ENCODE data around the gene THADA. TPM values are rescaled to one million over a fixed set of nuclear protein-coding genes. Genes with fewer than 3 reads are reported as not detected.
"Not testable (repeated sequence)": the region's sequence is repeated elsewhere in the genome, so short reads cannot be mapped to it uniquely, and the experiment has no call there.

The THADA gene
- total RNA-seq, 1 donor from 2014 or later = 32.9 TPM

- peaks cover 21% of the 10 kb centered on the region for H3K4me1 ChIP-seq
- intact Hi-C loops (cut with DNase I) = no loop called here
- no peak overlapping the region for H3K4me3 ChIP-seq
- no peaks in the 10 kb centered on the region for H3K9me3 ChIP-seq
- no peaks in the 10 kb centered on the region for H3K36me3 ChIP-seq
- TF ChIP-seq CTCF (IDR thresholded peaks at IDR 0.05) = no peak
- DNase-seq (no peak), ATAC-seq (no peak)
- H3K27me3 ChIP-seq = no peaks in the 10 kb centered on the region
- H3K27ac ChIP-seq = peak overlapping the region; percentile 78
These were observed 402.2 kb downstream of the THADA start for GRCh38 chr2:43193652-43194120.

- DNase-seq = no peak
- intact Hi-C loops (cut with DNase I) = no loop called here
These were observed 402.8 kb downstream of the THADA start for GRCh38 chr2:43192744-43193651.

GRCh38 chr2:43191947-43192516, 403.8 kb downstream of the THADA start:
- ATAC-seq (no peak), DNase-seq (no peak)
- Histone ChIP-seq H3K9me3 (no peaks in the 10 kb centered on the region), H3K27ac (no peak overlapping the region), H3K4me3 (no peak overlapping the region), H3K4me1 (peaks cover 24% of the 10 kb centered on the region), H3K36me3 (no peaks in the 10 kb centered on the region), H3K27me3 (no peaks in the 10 kb centered on the region)
- TF ChIP-seq CTCF (IDR thresholded peaks at IDR 0.05) = no peak
- intact Hi-C loops (cut with DNase I) = no loop called here

More at GRCh38 chr2:43192744-43193651, 402.8 kb downstream of the THADA start:
- no peaks in the 10 kb centered on the region for H3K9me3 ChIP-seq
- peaks cover 21% of the 10 kb centered on the region for H3K4me1 ChIP-seq
- H3K27me3 ChIP-seq = no peaks in the 10 kb centered on the region
- H3K4me3 ChIP-seq = no peak overlapping the region
- H3K36me3 ChIP-seq = no peaks in the 10 kb centered on the region
- H3K27ac ChIP-seq = peak overlapping the region; percentile 78
- ATAC-seq = no peak
- TF ChIP-seq CTCF (IDR thresholded peaks at IDR 0.05) = no peak

GRCh38 chr2:43190311-43191052, 405.4 kb downstream of the THADA start:
- H3K27ac ChIP-seq = no peak overlapping the region
- no peaks in the 10 kb centered on the region for H3K36me3 ChIP-seq
- H3K27me3 ChIP-seq = no peaks in the 10 kb centered on the region
- H3K4me3 ChIP-seq = no peak overlapping the region
- H3K4me1 ChIP-seq = peaks cover 26% of the 10 kb centered on the region
- ATAC-seq = no peak
- no peaks in the 10 kb centered on the region for H3K9me3 ChIP-seq
- no peak for TF ChIP-seq CTCF (IDR thresholded peaks at IDR 0.05)
- intact Hi-C loops (cut with DNase I) = no loop called here
- no peak for DNase-seq

- H3K4me1 ChIP-seq = peaks cover 21% of the 10 kb centered on the region
- DNase-seq = not testable (repeated sequence)
These were observed 406.0 kb downstream of the THADA start for GRCh38 chr2:43189861-43190260.

More at GRCh38 chr2:43189861-43190260, 406.0 kb downstream of the THADA start:
- H3K9me3 ChIP-seq; H3K36me3 ChIP-seq; H3K27ac ChIP-seq; ATAC-seq; intact Hi-C loops (cut with DNase I); H3K4me3 ChIP-seq; H3K27me3 ChIP-seq: not testable (repeated sequence)
